PC-3 (cell line): ENCODE data around the gene ARHGAP15.

ENCODE experiments used
- EZH2 ChIP-seq: fragments of 300-600 bp; sonication (generic); IDR thresholded peaks from one replicate; pipeline ENCODE4 v1.6.1; 2017; ENCODE audit warnings: antibody characterized with exemption, mild to moderate bottlenecking, low read length; ENCODE audit not compliant: unreplicated experiment
- TF ChIP-seq, protein P1 (sequence below): fragments of 300-600 bp; sonication (generic); conservative IDR thresholded peaks from 2 replicates; pipeline ENCODE4 v1.5.1; 2017; ENCODE audit warnings: antibody characterized with exemption, low read depth, mild to moderate bottlenecking, low read length

DNA sequence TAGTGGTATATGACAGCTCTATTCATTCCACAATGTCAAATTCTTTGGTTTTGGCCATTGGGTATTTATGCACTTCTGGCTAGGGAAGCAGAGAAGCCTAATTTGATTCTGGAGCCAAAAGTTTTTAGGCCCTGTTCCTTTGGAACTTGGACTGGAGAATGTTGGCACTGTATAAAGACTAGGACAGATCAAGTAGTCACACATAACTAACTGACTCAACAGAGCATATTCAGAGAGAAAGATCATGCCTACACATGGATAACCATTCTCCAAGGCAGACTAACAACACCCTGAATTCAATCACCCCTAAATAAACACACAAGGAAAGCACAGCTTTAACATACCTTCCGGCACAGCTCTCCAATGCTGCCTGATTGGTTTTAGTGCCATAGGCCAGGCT is 62.9 kb downstream of the ARHGAP15 start:
- TF ChIP-seq, protein P1, sequence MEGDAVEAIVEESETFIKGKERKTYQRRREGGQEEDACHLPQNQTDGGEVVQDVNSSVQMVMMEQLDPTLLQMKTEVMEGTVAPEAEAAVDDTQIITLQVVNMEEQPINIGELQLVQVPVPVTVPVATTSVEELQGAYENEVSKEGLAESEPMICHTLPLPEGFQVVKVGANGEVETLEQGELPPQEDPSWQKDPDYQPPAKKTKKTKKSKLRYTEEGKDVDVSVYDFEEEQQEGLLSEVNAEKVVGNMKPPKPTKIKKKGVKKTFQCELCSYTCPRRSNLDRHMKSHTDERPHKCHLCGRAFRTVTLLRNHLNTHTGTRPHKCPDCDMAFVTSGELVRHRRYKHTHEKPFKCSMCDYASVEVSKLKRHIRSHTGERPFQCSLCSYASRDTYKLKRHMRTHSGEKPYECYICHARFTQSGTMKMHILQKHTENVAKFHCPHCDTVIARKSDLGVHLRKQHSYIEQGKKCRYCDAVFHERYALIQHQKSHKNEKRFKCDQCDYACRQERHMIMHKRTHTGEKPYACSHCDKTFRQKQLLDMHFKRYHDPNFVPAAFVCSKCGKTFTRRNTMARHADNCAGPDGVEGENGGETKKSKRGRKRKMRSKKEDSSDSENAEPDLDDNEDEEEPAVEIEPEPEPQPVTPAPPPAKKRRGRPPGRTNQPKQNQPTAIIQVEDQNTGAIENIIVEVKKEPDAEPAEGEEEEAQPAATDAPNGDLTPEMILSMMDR = no peak
- TF ChIP-seq EZH2 = no peak
